Activated naive CD4-positive, alpha-beta T cell treated with Interleukin-2 at 50 U/mL for 16 hours (primary cell): Measurements from ENCODE around the gene VAC14.
"Not testable (repeated sequence)": the region's sequence is repeated elsewhere in the genome, so short reads cannot be mapped to it uniquely, and the experiment has no call there.

Experiments used
- DNase-seq: peaks from one replicate; pipeline ENCODE4 v3.0.0-alpha.2; 2020

Gene VAC14

GRCh38 chr16:70678121-70678897 lies 122.6 kb downstream of the VAC14 start:
- no peak for DNase-seq

GRCh38 chr16:70677499-70678120 lies 123.3 kb downstream of the VAC14 start:
- no peak for DNase-seq

DNA sequence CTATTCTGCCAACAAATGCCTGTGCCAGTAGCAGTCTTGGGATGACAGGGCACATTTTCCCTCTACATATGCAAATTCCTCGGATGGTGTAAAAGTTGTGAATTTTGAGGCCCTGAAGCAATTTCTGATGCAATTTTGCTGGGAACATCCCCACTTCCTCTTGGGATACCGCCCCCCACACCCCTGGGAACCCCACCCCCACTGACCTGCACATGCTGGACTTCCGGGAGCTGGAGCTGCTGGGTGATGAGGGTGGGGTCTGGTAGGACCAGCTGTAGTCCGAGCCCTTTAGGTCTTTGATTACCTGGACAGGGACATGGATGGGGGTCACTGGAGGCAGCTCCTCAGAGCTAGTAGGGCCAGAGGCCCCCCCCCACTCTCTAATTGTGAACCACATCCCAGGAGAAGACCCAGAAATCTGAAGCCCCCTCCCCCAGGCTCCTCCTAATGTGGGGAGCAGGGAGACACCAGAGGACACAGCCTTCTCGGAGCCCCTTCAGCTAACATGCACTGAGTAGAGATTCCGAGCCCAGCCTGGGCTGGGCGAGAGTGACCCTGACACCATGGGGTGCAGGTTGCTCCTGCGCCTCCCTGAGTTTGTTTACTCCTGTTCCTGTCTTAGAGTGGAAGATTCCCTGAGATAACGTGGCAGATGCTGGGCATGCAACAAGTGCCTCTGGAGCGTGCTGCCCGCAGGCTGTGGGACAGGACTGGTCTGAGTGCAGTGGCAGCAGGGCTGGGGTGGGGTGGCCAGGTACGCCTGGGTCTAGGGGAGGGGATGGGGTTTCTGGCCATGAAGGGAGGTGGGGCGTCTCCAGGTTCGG lies 124.1 kb downstream of the VAC14 start:
- no peak for DNase-seq

DNA sequence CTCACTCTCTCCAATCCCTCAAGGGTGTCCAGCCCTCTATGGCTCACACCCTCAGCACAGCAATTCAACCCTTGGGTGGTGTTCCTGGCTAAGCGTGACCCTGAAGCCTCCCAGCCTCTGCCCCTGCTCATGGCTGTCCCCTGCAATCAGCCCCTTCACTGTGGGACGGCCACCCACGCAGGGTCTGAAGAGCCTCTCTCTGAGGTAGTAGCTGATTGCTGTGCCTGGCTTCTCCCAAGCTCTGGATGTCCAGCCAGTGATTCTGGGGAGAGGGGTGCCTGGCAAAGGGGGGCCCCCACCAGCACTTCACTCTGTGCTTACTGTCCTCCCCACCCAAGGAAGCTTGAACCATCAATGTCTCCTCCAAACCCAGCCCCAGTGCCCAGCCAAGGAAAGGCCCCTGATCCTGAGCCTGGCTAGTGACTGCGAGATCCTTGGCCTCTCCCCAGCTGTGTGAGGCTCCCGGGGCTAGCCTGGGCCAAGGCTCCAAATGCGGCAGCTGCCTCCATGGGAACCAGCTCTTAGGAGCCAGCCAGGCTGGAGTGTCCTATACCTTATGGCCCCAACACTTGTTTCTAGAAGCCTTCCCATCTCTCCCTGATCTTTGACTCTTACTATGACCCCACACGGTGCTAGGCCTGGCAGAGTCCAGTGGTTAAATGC lies 125.0 kb downstream of the VAC14 start:
- no peak for DNase-seq

DNA sequence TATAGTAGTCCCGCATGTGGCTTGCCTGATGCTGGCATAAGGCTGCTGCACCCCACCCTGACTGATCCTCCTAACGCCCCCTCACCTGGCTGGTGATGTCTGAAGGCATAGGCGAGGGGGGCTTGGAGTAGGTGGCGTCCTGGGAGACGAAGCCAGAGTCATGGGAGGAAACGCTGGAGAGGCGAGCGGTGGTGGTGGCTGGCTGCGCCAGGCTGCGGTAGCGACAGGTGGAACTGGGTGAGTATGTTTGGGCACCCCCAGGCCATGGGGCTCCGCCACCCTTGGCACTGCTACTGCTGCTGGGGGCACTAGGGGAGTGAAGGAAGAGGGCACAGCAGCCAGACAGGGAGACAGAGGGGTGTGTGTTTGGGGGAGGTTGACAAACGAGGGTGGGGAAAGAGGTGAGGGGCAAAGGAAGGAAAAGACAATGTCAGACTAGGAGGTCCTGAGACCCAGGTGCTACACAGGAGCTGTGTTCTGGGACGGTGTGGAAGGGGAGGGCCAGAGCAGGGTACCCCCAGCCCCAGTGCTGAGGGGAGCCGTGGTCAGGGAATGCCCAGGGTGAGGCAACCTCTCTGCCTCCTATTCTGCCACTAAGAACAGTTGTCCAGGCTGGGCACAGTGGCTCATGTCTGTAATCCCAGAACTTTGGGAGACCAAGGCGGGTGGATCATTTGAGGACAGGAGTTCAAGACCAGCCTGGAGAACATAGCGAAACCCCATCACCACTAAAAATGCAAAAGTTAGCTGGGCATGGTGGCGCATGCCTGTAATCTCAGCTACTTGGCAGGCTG lies 126.5 kb downstream of the VAC14 start:
- no peak for DNase-seq

DNA sequence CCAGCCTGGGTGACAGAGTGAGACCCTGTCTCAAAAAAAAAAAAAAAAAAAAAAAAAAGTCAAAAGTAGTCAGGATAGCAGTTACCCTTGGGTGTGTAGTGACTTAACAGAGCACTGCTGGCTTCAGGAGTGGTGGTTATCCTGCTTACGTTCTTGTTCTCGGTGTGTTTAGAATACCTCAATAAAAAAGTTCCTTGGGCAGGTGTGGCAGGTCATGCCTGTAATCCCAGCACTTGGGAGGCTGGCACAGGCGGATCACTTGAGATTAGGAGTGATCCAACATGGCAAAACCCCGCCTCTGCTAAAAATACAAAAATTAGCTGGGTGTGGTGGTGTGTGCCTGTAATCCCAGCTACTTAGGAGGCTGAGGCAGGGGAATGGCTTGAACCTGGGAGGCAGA lies 130.0 kb downstream of the VAC14 start:
- DNase-seq, result not testable (repeated sequence)

GRCh38 chr16:70670175-70670574 lies 130.8 kb downstream of the VAC14 start:
- DNase-seq, result no peak

- DNase-seq, result no peak
Measured at GRCh38 chr16:70665806-70666735, 134.9 kb downstream of the VAC14 start.

GRCh38 chr16:70665113-70665694 lies 135.8 kb downstream of the VAC14 start:
- no peak for DNase-seq

GRCh38 chr16:70664325-70665112 lies 136.4 kb downstream of the VAC14 start:
- no peak for DNase-seq

- no peak for DNase-seq
Measured at GRCh38 chr16:70663524-70664324, 137.2 kb downstream of the VAC14 start.

- no peak for DNase-seq
Measured at GRCh38 chr16:70662991-70663523, 137.9 kb downstream of the VAC14 start.

DNA sequence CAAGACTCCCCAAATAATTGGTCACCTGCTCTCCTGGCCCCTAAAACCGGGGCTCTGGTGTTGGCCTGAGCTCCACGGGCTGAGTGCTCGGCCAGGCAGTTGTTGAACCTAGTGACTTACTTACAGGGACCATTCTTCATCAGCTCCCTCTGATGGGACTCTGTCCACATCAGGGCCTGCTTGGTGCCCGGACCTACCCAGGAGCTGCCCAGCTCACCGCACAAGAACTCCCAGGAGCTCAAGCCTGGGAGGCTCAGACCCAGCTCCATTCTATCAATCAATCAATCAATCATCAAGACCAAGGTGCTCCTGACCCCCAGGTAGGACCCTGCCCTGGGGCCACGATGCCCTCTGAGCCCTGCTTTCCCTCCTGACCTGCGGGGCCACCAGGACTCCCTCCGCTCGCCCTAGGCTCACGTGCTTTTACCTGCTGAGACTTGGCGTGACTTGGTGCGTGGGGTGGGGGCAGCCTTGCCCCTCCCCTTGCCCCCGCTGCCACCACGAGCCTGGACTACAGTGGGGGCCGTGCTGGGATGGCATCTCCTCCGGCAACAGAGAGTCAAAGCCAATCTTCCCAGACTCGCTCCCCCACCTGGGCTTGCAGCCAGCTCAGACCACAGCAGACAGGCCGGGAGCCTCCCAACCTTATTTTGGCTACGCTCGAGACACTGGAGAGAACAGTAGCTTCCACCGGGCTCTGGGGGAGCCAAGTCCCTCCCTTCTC lies 138.9 kb downstream of the VAC14 start:
- no peak for DNase-seq

GRCh38 chr16:70661534-70661917 lies 139.4 kb downstream of the VAC14 start:
- no peak for DNase-seq

DNA sequence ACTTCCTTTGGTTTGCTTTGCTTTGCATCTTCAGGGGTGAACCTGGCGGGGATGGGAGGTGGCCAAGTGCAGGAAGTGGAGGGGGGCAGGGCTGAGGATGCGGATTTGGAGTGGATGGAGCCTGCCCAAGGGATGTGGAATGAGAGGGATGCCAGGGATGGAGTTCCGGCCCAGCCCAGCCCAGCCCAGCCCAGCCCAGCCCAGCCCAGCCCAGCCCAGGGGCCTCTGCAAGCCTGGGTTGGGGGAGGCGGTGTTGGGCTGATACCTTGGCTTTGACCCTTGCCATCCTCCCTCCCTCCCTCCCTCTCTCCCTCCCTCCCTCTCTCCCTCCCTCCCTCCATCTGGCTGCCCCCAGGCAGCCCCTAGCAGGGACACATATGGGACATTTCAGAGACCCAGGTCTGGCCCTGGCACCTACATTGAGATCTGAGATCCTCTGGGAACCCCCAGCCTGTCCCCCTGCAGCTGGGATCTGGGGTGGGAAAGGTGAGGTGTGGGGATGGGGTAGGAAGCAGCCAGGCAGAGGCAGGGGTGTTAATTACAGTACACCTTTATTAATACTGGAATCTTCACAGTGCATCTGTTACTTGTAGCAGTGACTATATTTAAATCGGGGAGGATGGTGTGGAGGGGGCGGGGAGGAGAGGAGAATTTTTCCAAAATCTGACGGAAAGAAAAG lies 140.1 kb downstream of the VAC14 start:
- no peak for DNase-seq

- DNase-seq, result no peak
Measured at GRCh38 chr16:70659953-70660671, 140.8 kb downstream of the VAC14 start.

DNA sequence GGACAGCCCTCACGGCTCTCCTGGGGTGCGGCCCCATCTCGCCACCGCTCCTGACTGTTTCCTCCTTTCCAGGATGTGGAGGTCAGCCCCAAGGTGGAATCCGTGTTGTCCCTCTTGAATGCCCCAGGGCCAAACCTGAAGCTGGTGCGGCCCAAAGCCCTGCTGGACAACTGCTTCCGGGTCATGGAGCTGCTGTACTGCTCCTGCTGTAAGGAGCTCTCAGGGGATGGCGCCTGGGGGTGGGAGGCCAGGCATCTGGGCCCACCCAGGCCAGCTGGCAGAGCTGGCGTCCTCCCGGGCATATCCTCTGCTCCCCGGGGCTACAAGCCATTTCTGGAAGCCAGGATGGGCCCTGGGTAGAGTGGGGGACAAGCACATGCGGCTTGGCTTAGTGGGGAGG lies 141.4 kb downstream of the VAC14 start:
- DNase-seq, result no peak
